Hematopoietic multipotent progenitor cell treated with erythropoietin and hydrocortisone succinate and interleukin-3 and kit ligand, for 4 days (in vitro differentiated cells): ENCODE measurements around the gene ABCC8.

ENCODE experiments used
- DNase-seq: peaks from one replicate; pipeline ENCODE4 v3.0.0-alpha.2; 2015

The ABCC8 gene

GRCh38 chr11:17504330-17505107 is 27.9 kb upstream of the ABCC8 start:
- peak; percentile 90 for DNase-seq

DNA sequence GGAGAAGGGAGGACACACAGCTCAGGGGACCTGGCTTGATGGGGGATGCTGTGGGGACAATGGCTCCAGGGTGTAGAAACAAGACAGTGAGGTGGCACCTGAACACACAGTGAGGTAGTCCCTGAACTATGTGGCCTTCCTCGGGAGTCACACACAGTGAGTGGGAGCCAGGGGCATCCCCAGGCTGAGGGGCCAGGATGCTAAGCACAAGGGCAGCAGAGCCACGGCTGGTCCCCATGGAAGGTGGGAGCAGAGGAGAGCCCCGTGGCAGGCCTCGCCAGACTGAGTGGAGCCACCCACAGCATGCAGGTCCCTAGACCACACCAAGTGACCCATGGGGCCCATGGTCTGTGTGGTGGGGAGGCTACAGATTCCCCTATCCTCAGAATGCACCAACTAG is 26.0 kb upstream of the ABCC8 start:
- no peak for DNase-seq

GRCh38 chr11:17500673-17501072 is 24.0 kb upstream of the ABCC8 start:
- DNase-seq, result no peak

DNA sequence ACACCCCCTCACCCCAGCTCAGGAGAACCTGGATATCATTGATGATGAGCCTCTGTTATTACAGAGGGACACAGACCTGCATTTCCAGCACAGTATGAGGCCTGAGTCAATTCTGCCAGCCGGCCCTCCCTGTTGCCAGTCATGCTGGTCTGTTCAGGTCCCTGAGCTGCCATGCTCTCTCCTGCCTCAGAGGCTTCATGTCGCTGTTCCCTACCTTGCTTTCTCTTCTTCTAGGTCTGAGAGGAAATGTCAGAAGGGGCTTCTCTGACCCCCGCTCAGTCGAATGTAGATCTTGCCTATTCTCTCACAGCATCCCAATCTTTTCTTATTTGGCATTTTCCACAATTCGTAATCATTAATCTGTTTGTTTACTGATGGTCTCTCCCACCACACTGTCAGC is 21.8 kb upstream of the ABCC8 start:
- no peak for DNase-seq

GRCh38 chr11:17498058-17498457 is 21.4 kb upstream of the ABCC8 start:
- peak; percentile 62 for DNase-seq

GRCh38 chr11:17496406-17496805 is 19.8 kb upstream of the ABCC8 start:
- no peak for DNase-seq

- DNase-seq, result no peak
Observed at GRCh38 chr11:17494019-17494418, 17.4 kb upstream of the ABCC8 start.

DNA sequence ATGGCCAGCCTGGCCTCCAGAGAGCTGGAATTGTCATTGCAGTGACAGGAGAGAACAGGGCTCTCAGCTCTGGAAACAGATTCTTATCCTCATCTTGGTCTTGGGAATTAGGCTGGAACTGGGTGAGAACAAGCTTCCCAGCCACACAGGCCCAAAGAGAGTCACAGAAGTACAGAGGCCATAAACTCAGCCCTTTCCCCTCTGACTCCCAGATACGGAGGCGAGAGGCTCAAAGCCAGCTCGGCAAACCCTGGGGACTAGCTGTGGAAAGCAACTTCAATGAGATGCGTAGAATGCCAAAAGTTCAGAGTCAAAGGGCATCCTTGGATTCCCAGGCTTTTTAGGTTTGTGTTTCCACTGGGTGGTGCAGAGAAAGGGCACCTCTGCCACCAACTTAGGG is 14.3 kb upstream of the ABCC8 start:
- DNase-seq, result no peak

DNA sequence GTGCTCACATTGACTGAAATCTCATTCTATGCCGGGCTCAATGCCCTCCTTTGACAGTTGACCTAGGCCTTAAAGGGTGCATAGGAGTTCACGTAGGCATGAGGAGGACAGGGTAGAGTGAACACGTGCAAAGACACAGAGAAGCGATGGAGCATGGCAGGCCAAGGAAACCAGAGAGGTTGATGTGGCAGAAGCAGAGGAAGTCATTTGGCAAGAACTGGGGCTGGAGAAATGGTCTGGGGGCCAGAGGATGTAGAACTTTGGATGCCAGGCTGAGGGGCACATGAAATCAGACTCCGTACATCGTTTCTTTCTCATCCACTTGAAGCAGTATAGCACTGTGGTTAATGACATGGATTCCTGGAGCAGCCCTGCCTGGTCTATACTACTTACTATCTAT is 13.6 kb upstream of the ABCC8 start:
- DNase-seq, result no peak

GRCh38 chr11:17489751-17490150 is 13.1 kb upstream of the ABCC8 start:
- DNase-seq, result no peak

- no peak for DNase-seq
Observed at GRCh38 chr11:17488563-17488962, 11.9 kb upstream of the ABCC8 start.

DNA sequence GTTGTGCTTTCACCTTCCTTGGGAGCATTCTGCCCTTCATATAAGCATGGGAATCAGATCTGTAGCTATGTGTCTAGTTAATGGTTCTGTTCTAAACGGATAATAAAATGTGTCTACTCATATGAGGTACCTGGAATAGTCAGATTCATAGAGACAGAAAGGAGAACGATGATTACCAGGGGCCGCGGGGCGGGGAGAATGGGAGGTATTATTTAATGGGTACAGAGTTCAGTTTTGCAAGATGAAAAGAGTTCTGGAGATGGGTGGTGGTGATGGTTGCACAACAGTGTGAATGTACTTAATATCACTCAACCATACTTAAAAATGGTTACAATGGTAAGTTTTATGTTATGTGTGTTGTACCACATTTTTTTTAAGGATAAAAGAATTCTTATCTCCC is 10.0 kb upstream of the ABCC8 start:
- DNase-seq, result no peak

- DNase-seq, result no peak
Observed at GRCh38 chr11:17483505-17483904, 6.9 kb upstream of the ABCC8 start.

- no peak for DNase-seq
Observed at GRCh38 chr11:17481905-17482304, 5.3 kb upstream of the ABCC8 start.

- peak; percentile 12 for DNase-seq
Observed at GRCh38 chr11:17479284-17480214, 2.9 kb upstream of the ABCC8 start.

DNA sequence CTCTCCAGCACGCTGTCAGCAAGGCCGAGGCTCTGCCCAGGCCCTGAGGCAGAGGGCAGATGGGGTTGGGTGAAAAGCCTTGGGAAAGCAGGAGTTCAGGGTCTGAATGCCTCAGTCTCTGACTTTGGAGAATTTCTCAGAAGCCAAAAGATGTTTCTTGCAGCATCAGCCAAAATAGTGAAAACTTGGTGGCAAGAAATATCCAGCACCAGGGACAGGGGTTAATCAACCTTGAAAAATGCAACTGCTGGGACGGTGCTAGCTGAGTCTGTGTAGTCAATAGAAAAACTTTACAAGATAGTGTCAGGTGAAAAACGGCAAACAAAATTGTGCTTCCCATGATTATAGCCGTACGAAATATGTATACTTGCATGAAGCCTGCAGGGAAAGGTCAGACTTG is 1.4 kb upstream of the ABCC8 start:
- DNase-seq, result peak; percentile 15

- DNase-seq, result no peak
Observed at GRCh38 chr11:17477361-17477760, 716 bp upstream of the ABCC8 start.

GRCh38 chr11:17477084-17477333 is 364 bp upstream of the ABCC8 start:
- DNase-seq, result no peak

- DNase-seq, result no peak
Observed at GRCh38 chr11:17475666-17476316, 854 bp downstream of the ABCC8 start.

- peak; percentile 28 for DNase-seq
Observed at GRCh38 chr11:17473071-17473744, 3.4 kb downstream of the ABCC8 start.

DNA sequence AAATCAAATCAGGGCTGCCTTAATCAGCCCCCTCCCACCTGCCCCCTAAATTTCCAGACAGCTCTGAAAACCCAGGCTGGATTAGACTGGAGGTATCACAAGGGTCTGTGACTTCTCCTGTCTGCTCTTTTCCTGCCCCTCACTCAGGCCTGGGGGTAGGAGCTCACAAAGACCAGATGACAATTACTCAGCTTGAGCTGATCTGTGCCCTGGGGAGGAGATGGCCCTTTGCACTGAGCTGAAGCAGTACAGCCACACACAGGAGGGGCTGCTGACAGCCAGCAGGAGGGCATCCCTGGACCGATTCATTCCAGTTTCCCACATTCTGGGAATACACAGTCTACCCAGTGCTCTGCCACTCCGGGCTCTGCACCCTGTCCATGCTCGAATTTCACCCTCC is 4.2 kb downstream of the ABCC8 start:
- no peak for DNase-seq

GRCh38 chr11:17471501-17471900 is 5.1 kb downstream of the ABCC8 start:
- no peak for DNase-seq

- no peak for DNase-seq
Observed at GRCh38 chr11:17469998-17470397, 6.6 kb downstream of the ABCC8 start.
